Type B pancreatic cell (in vitro differentiated cells): Measurements from ENCODE around the gene CCNY. TPM values are rescaled to one million over a fixed set of nuclear protein-coding genes. Genes with fewer than 3 reads are reported as not detected.

Experiments used
- DNase-seq: peaks from one replicate; pipeline ENCODE4 v3.0.0; 2021; ENCODE audit warnings: mixed read lengths; ENCODE audit not compliant: unreplicated experiment; ENCODE audit errors: extremely low spot score
- H3K27ac Mint-ChIP-seq: 2 replicates; pipeline ENCODE4 v1.8.0; 2021; ENCODE audit warnings: mild to moderate bottlenecking, mixed read lengths
- H3K27me3 Mint-ChIP-seq: 2 replicates; pipeline ENCODE4 v1.8.0; 2021; ENCODE audit warnings: mixed read lengths
- H3K36me3 Mint-ChIP-seq: 2 replicates; pipeline ENCODE4 v1.8.0; 2021; ENCODE audit warnings: mixed read lengths
- H3K4me1 Mint-ChIP-seq: one replicate; pipeline ENCODE4 v1.8.0; 2021; ENCODE audit warnings: mixed read lengths; ENCODE audit not compliant: unreplicated experiment
- H3K4me3 Mint-ChIP-seq: 2 replicates; pipeline ENCODE4 v1.8.0; 2021; ENCODE audit warnings: mild to moderate bottlenecking, mixed read lengths
- H3K9me3 Mint-ChIP-seq: 2 replicates; pipeline ENCODE4 v1.8.0; 2021; ENCODE audit warnings: mixed read lengths
- CTCF ChIP-seq: fragments of 200-600 bp; sonication (generic); conservative IDR thresholded peaks from 2 replicates; pipeline ENCODE4 v1.5.0; 2021; ENCODE audit warnings: antibody characterized with exemption, mild to moderate bottlenecking
- total RNA-seq: library from RNA; stranded (reverse); gene quantifications from 2 replicates; pipeline ENCODE4 v1.2.1, GENCODE V29; 2021; ENCODE audit warnings: low replicate concordance

The CCNY gene
- total RNA-seq, 1 donor from 2014 or later: 74.6 TPM

DNA sequence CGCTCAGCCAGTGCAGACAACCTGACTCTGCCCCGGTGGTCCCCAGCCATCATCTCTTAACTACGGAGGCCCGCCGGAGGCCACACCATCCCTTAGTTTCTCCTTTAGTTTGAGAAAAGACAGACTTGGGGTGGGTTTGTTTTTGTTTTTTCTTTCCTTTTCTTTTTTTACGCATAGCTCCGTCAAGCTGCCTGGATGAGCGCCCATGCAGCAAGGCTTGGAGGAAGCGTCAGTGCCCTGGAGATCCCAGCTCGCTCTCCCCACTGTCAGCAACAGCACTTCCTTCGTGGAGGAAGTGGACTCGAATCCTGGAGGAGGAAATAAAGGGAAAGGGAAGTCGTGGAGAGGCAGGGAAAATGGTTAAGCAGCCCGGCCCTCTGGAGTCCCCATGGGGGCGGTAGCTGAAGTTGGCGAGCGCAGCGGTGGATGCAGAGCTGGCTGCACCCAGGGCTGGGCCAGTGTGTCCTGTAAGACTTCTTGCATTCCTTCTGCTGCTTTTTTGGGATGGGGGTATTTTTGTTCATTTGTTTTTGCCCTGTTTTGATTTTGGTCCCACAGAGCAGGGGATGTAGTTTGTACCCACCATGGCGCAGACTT, 232.9 kb downstream of the CCNY start:
- H3K27ac Mint-ChIP-seq: no peak overlapping the region
- no peaks in the 10 kb centered on the region for H3K4me1 Mint-ChIP-seq
- no peaks in the 10 kb centered on the region for H3K27me3 Mint-ChIP-seq
- H3K9me3 Mint-ChIP-seq: no peaks in the 10 kb centered on the region
- peaks cover 28% of the 10 kb centered on the region for H3K36me3 Mint-ChIP-seq
- no peak overlapping the region for H3K4me3 Mint-ChIP-seq
- no peak for DNase-seq
- TF ChIP-seq CTCF: no peak

DNA sequence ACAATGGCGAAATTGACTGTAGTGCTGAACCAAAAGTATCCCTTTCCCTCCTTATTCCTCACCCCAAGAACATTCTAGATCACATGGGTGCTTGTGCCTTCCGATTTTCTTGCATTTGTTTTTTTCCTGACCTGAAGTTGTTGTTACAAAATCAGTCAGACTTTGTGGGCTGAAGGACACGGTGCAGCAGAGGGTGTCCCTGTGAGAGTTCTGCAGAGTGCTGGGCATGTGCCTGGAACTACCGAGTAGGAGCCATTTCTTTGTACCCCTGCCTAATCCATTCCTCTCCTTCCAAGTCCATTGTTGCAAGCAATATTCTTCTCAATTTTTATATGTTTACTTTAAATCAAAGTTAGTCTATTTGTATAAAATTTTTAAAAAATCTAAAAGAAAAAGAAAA, 233.5 kb downstream of the CCNY start:
- H3K9me3 Mint-ChIP-seq: no peaks in the 10 kb centered on the region
- no peak overlapping the region for H3K4me3 Mint-ChIP-seq
- no peak overlapping the region for H3K27ac Mint-ChIP-seq
- H3K36me3 Mint-ChIP-seq: peaks cover 30% of the 10 kb centered on the region
- no peak for DNase-seq
- H3K27me3 Mint-ChIP-seq: no peaks in the 10 kb centered on the region
- H3K4me1 Mint-ChIP-seq: no peaks in the 10 kb centered on the region
- TF ChIP-seq CTCF: no peak

DNA sequence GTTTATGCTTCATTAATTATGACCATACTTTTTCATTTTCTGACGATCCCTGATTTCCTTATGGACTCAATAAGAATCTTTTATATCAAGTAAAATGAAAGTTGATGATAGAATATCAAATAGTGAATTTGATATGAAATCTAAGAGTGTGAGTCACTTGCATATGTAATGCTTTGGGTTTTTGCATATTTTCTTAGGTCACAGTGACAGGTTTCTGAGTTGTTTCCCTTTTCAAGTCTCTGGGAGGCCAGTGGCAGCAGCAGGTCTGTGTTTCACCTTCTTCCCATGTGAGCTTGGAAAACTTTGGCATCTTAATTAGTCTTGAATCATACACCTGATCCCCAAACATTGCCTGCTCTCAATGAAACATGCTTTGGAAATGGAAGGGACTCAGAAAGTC, 234.1 kb downstream of the CCNY start:
- DNase-seq: no peak
- H3K27ac Mint-ChIP-seq: no peak overlapping the region
- H3K27me3 Mint-ChIP-seq: no peaks in the 10 kb centered on the region
- H3K4me1 Mint-ChIP-seq: no peaks in the 10 kb centered on the region
- TF ChIP-seq CTCF: no peak
- peaks cover 33% of the 10 kb centered on the region for H3K36me3 Mint-ChIP-seq
- no peaks in the 10 kb centered on the region for H3K9me3 Mint-ChIP-seq
- no peak overlapping the region for H3K4me3 Mint-ChIP-seq

- Mint-ChIP-seq H3K4me3 (no peak overlapping the region), H3K36me3 (peaks cover 29% of the 10 kb centered on the region), H3K4me1 (no peaks in the 10 kb centered on the region), H3K27ac (no peak overlapping the region), H3K27me3 (no peaks in the 10 kb centered on the region), H3K9me3 (no peaks in the 10 kb centered on the region)
- no peak for TF ChIP-seq CTCF
- no peak for DNase-seq
Observed at GRCh38 chr10:35572583-35572982, 236.3 kb downstream of the CCNY start.

GRCh38 chr10:35573796-35574195, 237.5 kb downstream of the CCNY start:
- peaks cover 29% of the 10 kb centered on the region for H3K36me3 Mint-ChIP-seq
- TF ChIP-seq CTCF: no peak
- H3K4me3 Mint-ChIP-seq: no peak overlapping the region
- H3K27me3 Mint-ChIP-seq: no peaks in the 10 kb centered on the region
- H3K27ac Mint-ChIP-seq: no peak overlapping the region
- H3K9me3 Mint-ChIP-seq: no peaks in the 10 kb centered on the region
- no peak for DNase-seq
- H3K4me1 Mint-ChIP-seq: peaks cover 4% of the 10 kb centered on the region

- no peaks in the 10 kb centered on the region for H3K9me3 Mint-ChIP-seq
- no peak overlapping the region for H3K27ac Mint-ChIP-seq
- H3K4me3 Mint-ChIP-seq: no peak overlapping the region
- no peak for DNase-seq
- no peaks in the 10 kb centered on the region for H3K27me3 Mint-ChIP-seq
- H3K36me3 Mint-ChIP-seq: peaks cover 19% of the 10 kb centered on the region
- H3K4me1 Mint-ChIP-seq: peaks cover 4% of the 10 kb centered on the region
- no peak for TF ChIP-seq CTCF
Observed at GRCh38 chr10:35574924-35575352, 238.6 kb downstream of the CCNY start.
